Loucy (cell line): Measurements from ENCODE around the gene NCOA1.
A peak's percentile ranks its signal among the peaks of the same experiment; 100 is the strongest.

ENCODE experiments used
- H2AFZ ChIP-seq: fragments of 200-600 bp; sonication (generic); 2 replicates; pipeline ENCODE4 v1.6.0; 2016; ENCODE audit warnings: antibody characterized with exemption, mild to moderate bottlenecking, low read length, moderate library complexity
- H3F3A ChIP-seq: fragments of 200-600 bp; 2 replicates; pipeline ENCODE4 v1.6.0; 2016; ENCODE audit warnings: antibody characterized with exemption, low read depth, mild to moderate bottlenecking
- H3K27me3 ChIP-seq: fragments of 200-600 bp; sonication (generic); 2 replicates; pipeline ENCODE4 v1.6.1; 2014; ENCODE audit warnings: low read length, mild to moderate bottlenecking; ENCODE audit not compliant: insufficient read depth, poor library complexity, severe bottlenecking
- H3K36me3 ChIP-seq: fragments of 200-600 bp; sonication (generic); 2 replicates; pipeline ENCODE4 v1.6.1; 2016; ENCODE audit warnings: low read length; ENCODE audit not compliant: insufficient read depth
- H3K4me1 ChIP-seq: fragments of 200-600 bp; sonication (generic); 2 replicates; pipeline ENCODE4 v1.5.1; 2014; ENCODE audit warnings: low read length, mild to moderate bottlenecking; ENCODE audit not compliant: insufficient read depth, poor library complexity, severe bottlenecking
- H3K4me2 ChIP-seq: fragments of 200-600 bp; sonication (generic); 2 replicates; pipeline ENCODE4 v1.6.0; 2014; ENCODE audit warnings: antibody characterized with exemption, low read length, low read depth, mild to moderate bottlenecking; ENCODE audit not compliant: poor library complexity, severe bottlenecking
- H3K4me3 ChIP-seq: fragments of 200-600 bp; sonication (generic); 2 replicates; pipeline ENCODE4 v1.5.1; 2014; ENCODE audit warnings: low read length, mild to moderate bottlenecking, mixed read lengths; ENCODE audit not compliant: poor library complexity, severe bottlenecking
- H3K79me2 ChIP-seq: fragments of 200-600 bp; sonication (generic); 2 replicates; pipeline ENCODE4 v1.6.1; 2014; ENCODE audit warnings: low read length; ENCODE audit not compliant: insufficient read depth
- H3K9ac ChIP-seq: fragments of 200-600 bp; sonication (generic); 2 replicates; pipeline ENCODE4 v1.6.0; 2014; ENCODE audit warnings: mild to moderate bottlenecking, low read depth, low read length, moderate library complexity; ENCODE audit not compliant: poor library complexity, severe bottlenecking
- H3K9me2 ChIP-seq: fragments of 200-600 bp; sonication (generic); replicated peaks from 2 replicates; pipeline ENCODE4 v1.6.1; 2016; ENCODE audit warnings: low read depth, low read length, mixed read lengths
- H3K9me3 ChIP-seq: fragments of 200-600 bp; sonication (generic); 2 replicates; pipeline ENCODE4 v1.6.1; 2014; ENCODE audit warnings: mild to moderate bottlenecking, antibody characterized with exemption, low read length, low read depth; ENCODE audit not compliant: insufficient read depth
- H4K20me1 ChIP-seq: fragments of 200-600 bp; sonication (generic); 2 replicates; pipeline ENCODE4 v1.6.0; 2014; ENCODE audit warnings: antibody characterized with exemption, low read length, mild to moderate bottlenecking; ENCODE audit not compliant: insufficient read depth, poor library complexity, severe bottlenecking
- EZH2phosphoT487 ChIP-seq: fragments of 200-600 bp; IDR thresholded peaks from 2 replicates; pipeline ENCODE4 v1.6.1; 2018; ENCODE audit warnings: antibody characterized with exemption, mild to moderate bottlenecking, moderate library complexity, borderline replicate concordance
- TF ChIP-seq, protein P1 (sequence below): fragments of 200-600 bp; sonication (generic); conservative IDR thresholded peaks from 2 replicates; pipeline ENCODE4 v1.5.1; 2014; ENCODE audit warnings: mild to moderate bottlenecking, antibody characterized with exemption, low read length

NCOA1 gene

GRCh38 chr2:24486636-24487205 is 4.3 kb upstream of the NCOA1 start:
- Histone ChIP-seq H3K9me2 (no peaks in the 10 kb centered on the region), H3K79me2 (peaks cover 2% of the 10 kb centered on the region; the same call in 1 of the 2 replicates), H3K36me3 (no peaks in the 10 kb centered on the region), H3K27me3 (no peaks in the 10 kb centered on the region), H3K9me3 (no peaks in the 10 kb centered on the region), H3K4me1 (peaks cover 15% of the 10 kb centered on the region), H3K9ac (no peak overlapping the region), H3F3A (no peaks in the 10 kb centered on the region), H3K4me2 (no peak overlapping the region), H4K20me1 (no peaks in the 10 kb centered on the region), H3K4me3 (no peak overlapping the region), H2AFZ (no peak overlapping the region)
- TF ChIP-seq, protein P1, sequence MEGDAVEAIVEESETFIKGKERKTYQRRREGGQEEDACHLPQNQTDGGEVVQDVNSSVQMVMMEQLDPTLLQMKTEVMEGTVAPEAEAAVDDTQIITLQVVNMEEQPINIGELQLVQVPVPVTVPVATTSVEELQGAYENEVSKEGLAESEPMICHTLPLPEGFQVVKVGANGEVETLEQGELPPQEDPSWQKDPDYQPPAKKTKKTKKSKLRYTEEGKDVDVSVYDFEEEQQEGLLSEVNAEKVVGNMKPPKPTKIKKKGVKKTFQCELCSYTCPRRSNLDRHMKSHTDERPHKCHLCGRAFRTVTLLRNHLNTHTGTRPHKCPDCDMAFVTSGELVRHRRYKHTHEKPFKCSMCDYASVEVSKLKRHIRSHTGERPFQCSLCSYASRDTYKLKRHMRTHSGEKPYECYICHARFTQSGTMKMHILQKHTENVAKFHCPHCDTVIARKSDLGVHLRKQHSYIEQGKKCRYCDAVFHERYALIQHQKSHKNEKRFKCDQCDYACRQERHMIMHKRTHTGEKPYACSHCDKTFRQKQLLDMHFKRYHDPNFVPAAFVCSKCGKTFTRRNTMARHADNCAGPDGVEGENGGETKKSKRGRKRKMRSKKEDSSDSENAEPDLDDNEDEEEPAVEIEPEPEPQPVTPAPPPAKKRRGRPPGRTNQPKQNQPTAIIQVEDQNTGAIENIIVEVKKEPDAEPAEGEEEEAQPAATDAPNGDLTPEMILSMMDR, result no peak
- no peak for TF ChIP-seq EZH2phosphoT487

GRCh38 chr2:24489465-24490180 is 1.4 kb upstream of the NCOA1 start:
- H3F3A ChIP-seq, result no peaks in the 10 kb centered on the region
- H4K20me1 ChIP-seq, result peaks cover 14% of the 10 kb centered on the region
- peak overlapping the region; percentile 77 for H3K4me3 ChIP-seq
- H2AFZ ChIP-seq, result peak overlapping the region; percentile 36; the same call in 1 of the 2 replicates
- no peaks in the 10 kb centered on the region for H3K27me3 ChIP-seq
- H3K79me2 ChIP-seq, result peaks cover 31% of the 10 kb centered on the region
- no peaks in the 10 kb centered on the region for H3K9me2 ChIP-seq
- no peaks in the 10 kb centered on the region for H3K36me3 ChIP-seq
- peak overlapping the region; percentile 73 for H3K4me2 ChIP-seq
- TF ChIP-seq, protein P1, result no peak
- no peak for TF ChIP-seq EZH2phosphoT487
- peaks cover 38% of the 10 kb centered on the region for H3K4me1 ChIP-seq
- H3K9ac ChIP-seq, result peak overlapping the region; percentile 76
- H3K9me3 ChIP-seq, result no peaks in the 10 kb centered on the region

DNA sequence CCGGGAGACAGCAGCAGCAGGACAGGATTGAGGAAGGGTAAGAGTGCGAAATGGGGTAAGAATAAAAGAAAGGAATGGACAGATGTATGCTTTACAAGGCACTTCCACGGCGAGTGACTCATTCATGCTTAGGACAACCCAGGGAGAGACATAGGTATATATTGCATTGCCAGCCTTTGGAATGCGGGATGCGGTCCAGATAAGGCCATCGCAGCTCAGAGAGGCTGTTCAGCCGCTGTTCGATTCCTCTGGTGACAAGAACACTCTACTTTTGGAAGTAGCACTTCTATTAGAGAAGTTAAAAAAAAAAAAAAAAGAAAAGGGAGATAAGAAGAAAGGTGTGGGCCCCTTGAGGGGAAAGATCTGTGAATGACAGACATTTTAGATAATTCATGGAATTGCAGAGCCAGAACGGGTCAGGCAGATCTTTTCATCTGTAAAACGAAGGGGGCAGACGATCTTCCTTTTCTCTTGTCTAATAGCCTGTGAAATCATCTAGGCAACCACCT is 819 bp upstream of the NCOA1 start:
- Histone ChIP-seq H4K20me1 (peaks cover 20% of the 10 kb centered on the region), H3K9me2 (no peaks in the 10 kb centered on the region), H3K4me3 (peak overlapping the region; percentile 77), H2AFZ (peak overlapping the region; percentile 90), H3K36me3 (no peaks in the 10 kb centered on the region), H3K9me3 (no peaks in the 10 kb centered on the region), H3K4me1 (peaks cover 44% of the 10 kb centered on the region), H3F3A (no peaks in the 10 kb centered on the region), H3K4me2 (peak overlapping the region; percentile 73), H3K79me2 (peaks cover 37% of the 10 kb centered on the region), H3K9ac (peak overlapping the region; percentile 76), H3K27me3 (no peaks in the 10 kb centered on the region)
- no peak for TF ChIP-seq EZH2phosphoT487
- TF ChIP-seq, protein P1, result no peak
